ENCODE measurements around the gene FZR1.
"Not testable (repeated sequence)": the region's sequence is repeated elsewhere in the genome, so short reads cannot be mapped to it uniquely, and the experiment has no call there.

- TF ChIP-seq EZH2 (IDR thresholded peaks at IDR 0.05); POLR2AphosphoS5 (IDR thresholded peaks at IDR 0.05; ENCODE audit: borderline replicate concordance, low read depth, low read length): not testable (repeated sequence)
Observed at GRCh38 chr19:3584036-3584802, 78.1 kb downstream of the FZR1 start.
